PC-9 (cell line): ENCODE data around the gene PMEL.

Experiments used
- CTCF ChIP-seq: fragments of 200-600 bp; sonication (generic); conservative IDR thresholded peaks from 2 replicates; pipeline ENCODE4 v1.6.1; 2017; ENCODE audit warnings: mixed run types, antibody characterized with exemption, mild to moderate bottlenecking, moderate library complexity
- EZH2 ChIP-seq: fragments of 200-600 bp; sonication (generic); IDR thresholded peaks from 2 replicates; pipeline ENCODE4 v1.8.0; 2017; ENCODE audit warnings: antibody characterized with exemption, low read depth

- no peak for TF ChIP-seq CTCF
- TF ChIP-seq EZH2: no peak
Measured at GRCh38 chr12:55933169-55933798, 32.6 kb downstream of the PMEL start.
